GM21723 (cell line): ENCODE measurements around the gene SETD1B.
A peak's percentile ranks its signal among the peaks of the same experiment; 100 is the strongest.
"Not testable (repeated sequence)": the region's sequence is repeated elsewhere in the genome, so short reads cannot be mapped to it uniquely, and the experiment has no call there.

Experiments
- ATAC-seq: cut with Tn5 transposase; IDR thresholded peaks from one replicate; pipeline ENCODE4 v1.9.1; 2021; ENCODE audit warnings: mild to moderate bottlenecking, moderate library complexity; ENCODE audit not compliant: unreplicated experiment

SETD1B gene

DNA sequence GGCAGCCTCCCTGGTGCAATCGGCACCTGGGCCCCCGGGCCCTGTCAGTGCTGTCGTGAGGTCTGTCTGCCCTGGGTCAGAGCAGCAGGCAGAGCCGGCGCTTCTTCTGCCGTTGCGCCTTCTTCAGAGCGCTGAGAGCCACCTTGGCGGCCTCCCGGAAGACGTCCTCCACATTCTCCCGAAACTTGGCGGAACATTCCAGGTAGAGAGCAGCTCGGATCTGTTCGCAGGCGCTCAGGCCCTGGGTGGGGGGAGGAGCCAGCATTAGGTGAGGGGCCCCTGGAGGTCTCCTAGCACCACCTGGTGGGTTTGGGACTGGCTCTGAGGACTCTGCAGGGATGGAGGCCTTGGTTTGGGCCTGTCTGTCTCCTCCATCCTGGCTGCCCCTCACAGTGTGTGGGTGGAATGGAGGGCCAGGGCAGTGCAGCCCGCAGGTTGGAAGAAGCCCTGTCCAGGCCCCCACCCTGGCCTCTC, 24.4 kb upstream of the SETD1B start:
- ATAC-seq = no peak

DNA sequence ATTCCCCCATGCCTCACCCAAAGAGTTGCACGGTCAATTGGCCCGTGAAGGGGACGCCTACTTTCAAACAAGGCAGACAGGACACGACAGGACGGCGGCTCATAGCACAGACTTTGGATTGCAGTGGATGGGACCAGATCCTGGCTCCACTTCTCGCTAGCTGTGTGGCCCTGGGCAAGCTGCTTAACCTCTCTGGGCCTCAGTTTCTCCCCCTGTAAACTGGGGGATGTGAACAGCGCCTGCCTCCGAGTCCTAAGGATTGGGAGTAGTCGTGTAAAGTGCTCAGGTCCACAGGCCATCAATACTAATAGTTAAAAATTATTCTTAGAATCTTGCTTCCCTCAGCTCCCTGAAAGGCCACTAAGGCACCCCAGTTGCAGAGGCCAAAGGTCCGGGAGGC, 23.4 kb upstream of the SETD1B start:
- ATAC-seq = no peak

DNA sequence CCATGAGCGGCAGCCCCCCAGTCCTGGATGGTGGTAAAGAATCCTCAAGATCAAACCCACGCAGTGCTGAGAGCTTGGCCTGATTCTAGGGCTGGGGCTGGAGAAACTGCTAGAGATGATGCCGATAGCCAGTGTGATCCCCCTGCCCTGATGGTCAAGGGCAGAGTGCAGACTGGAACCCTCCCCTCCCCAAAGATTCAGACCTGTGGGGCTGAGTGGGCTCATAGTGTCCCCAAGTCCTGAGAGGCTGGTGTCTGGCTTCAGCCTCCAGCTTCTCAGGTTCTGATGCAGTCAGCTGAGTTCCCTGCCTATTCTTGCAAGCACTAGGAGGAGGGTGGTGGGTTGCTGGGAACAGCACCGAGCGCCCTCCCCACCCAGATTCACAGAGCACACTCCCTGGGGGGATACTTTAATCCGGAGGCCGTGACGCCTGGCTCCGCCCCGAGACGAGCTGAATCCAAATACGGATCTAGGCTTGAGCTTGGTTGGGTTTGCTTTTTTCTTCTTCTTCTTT, 22.3 kb upstream of the SETD1B start:
- ATAC-seq = peak; percentile 22

DNA sequence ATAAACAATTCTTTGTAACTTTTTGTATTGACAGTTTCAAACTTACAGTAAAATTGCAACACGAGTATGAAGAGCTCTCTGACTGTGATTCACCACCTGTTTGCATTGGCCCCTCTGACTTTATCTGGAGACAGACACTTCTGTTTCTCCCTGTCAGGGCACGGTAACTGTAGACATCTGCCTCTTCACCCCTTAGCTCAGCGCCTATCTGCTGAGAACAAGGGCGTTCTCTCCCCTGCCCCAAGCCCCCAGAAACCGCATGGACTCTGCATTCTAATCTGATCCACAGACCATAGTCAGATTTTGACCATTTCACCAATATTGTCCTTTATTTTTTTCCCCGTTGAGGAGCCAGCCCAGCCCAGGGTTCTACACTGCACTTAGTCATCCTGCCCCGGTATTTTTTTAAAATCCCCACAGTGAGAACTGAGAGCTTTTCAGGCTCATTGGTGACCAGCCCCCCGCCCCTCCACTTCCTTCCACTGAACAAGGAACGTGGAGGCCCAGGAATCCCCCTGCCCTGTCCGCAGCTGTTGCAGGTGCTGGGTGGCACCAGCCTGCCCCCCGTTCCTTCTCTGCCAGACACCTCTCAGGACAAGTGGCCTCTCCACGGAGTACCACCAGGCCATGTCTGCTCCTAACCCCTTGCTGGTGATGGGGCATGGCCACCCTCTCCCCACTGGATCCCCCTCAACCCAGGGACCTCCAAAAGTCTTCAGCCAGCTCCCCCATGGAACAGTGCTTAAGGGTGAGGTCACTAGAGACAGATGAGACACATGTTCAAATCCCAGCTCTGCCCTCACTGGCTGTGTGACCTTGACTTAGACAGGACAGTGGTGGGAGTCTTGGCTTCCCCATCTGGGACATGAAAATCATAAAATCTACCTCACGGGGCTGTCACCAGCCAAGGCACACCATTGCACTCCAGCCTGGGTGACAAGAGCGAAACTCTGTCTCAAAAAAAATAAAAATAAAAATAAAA, 21.5 kb upstream of the SETD1B start:
- ATAC-seq = peak; percentile 49

DNA sequence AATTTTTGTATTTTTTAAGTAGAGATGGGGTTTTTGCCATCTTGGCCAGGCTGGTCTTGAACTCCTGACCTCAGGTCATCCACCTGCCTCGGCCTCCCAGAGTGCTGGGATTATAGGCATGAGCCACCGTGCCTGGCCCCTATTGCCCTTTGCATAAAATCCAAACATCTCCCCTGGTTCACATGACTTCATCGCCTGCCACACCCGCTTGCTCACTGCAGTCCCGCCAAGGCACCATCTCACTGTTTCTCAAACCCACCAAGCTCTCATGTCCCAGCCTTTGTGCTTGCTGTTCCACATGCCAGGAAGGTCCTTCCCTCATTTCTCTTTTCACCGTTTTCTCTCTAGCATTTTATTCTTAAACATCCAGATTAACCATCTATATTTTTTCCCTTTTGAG, 20.0 kb upstream of the SETD1B start:
- no peak for ATAC-seq

DNA sequence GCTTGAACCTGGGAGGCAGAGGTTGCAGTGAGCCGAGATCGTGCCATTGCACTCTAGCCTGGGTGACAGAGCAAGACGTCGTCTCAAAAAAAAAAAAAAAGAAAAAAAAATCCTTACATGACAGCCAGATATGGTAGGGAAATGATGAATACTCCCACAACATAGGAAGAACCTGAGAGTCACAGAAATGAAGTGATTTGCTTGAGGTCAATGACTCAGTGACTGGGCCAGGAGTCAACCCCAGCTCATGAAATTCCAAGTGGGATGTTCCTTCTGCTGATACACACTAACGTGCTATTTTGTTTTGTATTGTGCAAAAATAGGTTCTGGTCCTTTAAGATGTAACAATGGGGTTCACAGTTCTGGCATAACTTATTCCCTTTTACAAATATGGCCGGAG, 19.3 kb upstream of the SETD1B start:
- no peak for ATAC-seq

DNA sequence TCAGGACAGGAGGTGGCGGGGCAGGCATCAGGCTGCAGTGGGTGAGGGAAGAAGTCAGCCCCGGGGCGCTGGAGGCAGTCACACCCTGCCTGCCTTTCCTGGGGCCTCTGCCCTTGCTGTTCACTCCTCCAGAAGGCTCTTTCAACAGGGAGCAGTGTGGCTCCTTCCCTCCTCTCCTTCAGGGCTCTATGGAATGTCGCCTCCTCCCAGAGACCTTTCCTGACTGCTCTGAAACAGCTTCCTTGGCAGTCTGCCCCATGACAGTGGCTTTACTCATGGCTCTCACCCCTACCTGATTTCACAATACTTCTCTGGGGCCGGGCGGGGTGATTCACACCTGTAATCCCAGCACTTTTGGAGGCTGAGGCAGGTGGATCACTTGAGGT, 17.4 kb upstream of the SETD1B start:
- ATAC-seq = no peak

DNA sequence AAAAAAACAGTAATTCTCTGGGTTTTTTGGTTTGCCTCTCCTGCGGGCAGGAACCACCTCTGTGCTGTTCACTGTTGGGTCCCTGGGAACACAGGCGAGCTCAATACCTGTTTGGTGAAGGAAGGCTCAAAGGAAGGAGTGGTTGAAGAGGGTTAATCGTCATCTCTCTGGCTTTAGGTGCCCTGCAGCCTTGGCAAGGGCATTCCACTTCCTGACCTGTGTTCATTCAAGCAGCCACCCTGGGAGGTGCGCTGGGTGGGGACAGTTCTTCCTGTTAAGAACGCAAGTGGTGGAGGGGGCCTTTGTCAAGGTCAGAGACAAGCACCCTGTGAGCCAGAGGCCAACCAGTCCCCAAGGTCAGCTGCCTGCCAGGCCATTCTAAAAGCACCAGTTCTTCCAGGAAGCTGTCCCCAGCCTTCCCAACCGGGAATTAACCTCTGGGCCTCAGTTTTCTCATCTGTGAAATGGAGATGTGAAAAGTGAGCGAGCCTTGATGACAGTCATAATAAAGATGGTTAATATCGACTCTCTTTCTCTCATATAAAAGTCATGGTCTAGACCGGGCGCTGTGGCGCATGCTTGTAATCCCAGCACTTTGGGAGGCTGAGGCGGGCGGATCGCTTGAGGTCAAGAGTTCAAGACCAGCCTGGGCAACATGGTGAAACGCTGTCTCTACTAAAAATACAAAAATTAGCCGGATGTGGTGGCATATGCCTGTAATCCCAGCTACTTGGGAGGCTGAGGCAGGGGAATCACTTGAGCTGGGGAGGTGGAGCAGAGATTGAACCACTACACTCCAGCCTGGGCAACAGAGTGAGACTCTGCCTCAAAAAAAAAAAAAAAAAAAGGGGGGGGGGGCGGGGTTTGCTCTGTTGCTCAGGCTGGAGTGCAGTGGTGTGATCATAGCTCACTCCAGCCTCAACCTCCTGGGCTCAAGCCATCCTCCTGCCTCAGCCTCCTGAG, 16.5 kb upstream of the SETD1B start:
- ATAC-seq = no peak

DNA sequence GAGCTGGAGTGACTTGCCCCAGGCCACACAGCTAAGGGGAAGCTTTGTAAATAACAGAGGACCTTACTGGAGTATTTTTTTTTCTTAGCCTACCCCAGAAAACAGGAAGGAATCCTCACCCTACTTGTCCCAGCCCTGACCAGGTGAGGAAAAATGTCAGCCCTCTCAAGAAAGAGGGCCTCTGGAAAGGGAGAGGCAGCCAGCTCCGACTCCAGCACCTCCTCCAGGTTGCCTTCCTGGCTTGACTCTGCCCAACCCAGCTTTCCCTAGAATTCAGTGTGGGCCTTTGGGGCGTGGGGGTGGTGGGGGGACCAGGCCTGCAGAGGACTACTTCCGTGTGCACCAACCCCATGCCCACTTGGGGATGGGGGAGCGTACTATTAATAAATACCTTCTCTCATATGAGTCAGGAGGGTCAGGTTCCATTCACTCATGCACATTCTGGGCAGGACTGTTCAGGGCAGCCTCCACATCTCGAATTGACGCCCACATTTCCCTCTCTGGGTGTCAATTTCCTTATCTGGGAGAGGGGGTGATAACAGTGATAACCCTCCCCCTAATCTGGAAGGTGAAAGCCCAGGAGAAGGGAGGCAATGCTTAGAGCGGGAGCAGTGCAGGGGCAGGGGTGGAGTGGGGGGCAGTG, 15.5 kb upstream of the SETD1B start:
- ATAC-seq = no peak

DNA sequence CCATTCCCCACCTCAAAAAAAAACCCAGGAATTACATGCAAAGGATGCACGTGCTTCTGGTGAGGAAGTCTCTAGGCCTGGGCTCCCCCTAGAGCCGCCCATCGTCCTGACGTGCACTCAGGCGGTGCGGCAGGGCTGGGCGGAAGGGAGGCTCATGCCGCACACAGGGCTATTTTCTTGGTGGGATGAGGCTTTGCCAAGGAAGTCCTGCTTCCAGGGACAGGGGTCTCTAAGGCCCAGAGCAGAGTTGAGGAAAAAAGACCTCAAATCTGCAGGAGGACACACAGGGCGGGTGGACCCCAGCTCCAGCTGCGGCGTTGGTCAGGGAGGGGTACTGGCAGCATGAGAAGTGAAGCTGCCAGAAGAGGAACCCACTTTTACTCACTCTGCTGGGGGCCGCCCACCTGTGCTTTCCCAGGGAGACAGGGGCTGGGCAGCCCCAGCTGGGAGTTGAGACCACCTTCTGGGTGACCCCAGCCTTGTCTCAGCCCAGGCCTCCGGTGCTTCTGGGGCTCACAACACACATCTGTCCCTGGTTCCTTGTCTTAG, 14.5 kb upstream of the SETD1B start:
- no peak for ATAC-seq

DNA sequence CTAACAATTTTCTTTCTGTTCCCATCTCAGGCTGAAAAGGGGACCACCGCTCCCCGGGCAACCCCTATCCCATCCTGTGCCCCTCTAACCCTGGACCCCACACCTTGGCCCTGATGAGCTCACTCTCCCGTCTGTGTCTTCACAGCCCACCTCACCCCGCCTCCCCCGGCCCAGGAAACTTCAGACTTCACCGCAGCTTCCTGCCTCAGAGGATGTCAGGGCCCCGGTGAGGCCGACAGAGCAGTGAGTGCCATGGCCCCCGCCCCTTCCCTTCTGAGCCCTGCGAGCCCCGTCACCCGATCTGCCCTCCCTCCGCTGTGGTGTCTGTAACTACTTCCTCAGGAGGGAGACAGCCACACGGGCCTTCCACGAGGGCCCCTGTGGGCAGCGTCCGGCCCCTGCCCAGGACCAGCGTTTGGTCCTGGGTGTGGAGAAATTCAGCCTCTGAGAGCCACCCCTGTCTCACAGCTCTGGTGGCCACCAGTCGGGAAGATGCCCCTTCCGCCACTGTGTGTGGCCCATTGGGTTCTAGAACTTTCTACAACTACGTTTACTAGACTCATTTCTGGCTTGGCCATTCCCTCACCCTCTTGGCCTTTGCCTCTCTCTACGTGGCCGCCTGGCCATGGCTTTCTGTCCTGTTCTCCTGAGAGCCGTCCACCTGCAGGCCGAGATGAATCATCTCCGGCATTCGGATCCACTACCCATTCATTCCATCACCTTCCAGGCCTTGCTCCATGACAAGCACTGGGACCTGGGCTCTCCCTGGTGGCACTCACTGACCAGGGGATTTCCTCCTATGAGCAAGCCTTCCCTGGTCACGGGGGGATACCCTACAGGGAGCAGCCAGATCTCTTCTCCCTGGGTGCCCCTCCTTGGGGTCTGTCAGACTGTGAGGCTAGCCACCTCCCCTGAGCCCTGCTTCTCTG, 13.7 kb upstream of the SETD1B start:
- ATAC-seq = peak; percentile 27

DNA sequence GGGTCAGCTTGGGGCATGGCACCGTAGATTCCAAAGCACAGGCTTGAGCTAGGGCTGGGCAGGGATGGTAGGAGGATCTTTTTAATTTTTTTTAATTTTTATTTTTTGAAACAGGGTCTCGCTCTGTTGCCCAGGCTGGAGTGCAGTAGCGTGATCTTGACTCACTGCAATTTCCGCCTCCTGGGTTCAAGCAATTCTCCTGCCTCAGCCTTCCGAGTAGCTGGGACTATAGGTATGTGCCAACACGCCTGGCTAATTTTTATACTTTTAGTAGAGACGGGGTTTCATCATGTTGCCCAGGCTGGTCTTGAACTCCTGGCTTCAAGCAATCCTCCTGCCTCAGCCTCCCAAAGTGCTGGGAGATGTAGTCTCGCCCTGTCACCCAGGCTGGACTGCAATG, 13.0 kb upstream of the SETD1B start:
- not testable (repeated sequence) for ATAC-seq

DNA sequence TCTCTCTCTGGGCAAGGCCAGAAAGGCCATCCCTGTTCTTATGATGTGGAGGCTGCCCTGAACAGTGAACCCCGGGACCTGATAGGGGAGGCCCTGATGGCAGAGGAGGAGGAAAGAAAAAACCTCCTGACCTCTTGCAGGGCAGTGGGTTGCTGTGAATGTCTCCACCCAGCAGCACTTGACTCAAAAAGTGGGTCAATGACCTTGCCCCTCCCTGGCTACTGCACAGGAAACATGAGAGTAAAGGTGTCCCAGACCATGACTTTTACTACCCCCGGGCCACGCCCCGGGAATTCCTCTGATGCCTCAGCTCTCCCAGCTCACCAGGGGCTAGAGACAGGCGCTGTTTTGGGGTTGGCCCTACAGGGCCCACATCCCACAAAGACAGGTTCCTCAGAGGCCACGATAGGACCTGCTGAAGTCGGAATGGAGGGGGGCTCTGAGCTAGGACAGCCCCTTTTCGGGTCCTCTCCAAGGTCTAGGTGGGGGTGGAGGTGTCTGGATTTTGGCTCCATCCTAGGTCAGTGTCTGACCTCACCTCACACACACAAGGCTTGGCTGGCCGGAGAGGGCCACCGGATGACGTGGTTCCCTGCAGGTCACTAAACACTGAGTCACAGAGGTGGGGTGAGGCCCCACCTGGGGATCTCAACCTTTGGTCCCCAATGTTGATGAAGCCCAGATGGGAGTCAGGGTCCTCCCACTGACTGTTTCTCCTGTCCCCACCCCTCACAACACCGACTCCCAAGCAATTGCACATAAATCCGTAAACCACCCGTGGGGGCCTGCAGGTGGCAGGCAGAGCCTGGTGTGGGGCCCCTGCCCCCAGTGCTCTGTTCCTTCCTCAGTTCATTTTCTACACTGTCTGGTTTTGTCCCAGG, 11.9 kb upstream of the SETD1B start:
- ATAC-seq = no peak

DNA sequence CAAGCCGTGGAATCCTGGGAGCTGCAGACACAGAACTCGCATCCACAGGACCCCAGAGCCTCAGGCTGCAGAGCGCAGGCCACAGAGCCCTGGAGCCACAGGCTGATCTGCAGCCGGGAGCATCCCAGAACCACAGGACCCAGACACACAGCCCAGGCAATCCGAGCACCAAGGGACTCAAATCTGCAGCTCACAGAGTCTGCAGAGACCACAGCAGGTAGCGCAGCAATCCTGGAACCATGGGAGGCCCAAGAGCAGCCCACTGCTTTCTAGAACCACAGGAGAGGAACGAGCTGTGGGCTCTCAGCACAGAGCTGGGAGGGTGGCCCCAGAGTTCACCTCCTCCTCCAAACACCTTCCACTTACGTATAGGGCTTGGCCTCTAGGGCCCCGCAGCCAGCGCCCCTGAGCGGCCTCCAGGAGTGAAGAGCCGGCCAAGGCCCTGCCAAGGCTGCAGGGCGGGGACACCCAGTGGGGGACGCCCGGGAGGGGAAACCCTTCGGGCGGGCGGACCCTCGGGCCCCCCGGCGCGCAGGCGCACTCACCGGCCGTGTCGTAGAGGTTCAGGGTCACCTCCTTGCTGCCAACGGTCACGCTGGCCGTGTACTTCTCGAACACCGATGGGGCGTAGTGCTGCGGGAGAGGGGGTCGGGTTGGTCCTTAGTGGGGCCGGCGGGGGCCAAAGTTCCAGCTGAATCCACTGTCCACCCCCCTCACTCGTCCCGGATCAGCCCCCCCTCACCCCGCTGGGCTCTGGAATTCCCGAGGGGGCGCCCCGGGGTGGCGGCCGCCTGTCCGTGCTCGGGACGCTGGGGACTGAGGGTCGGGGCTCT, 11.0 kb upstream of the SETD1B start:
- peak; percentile 16 for ATAC-seq

DNA sequence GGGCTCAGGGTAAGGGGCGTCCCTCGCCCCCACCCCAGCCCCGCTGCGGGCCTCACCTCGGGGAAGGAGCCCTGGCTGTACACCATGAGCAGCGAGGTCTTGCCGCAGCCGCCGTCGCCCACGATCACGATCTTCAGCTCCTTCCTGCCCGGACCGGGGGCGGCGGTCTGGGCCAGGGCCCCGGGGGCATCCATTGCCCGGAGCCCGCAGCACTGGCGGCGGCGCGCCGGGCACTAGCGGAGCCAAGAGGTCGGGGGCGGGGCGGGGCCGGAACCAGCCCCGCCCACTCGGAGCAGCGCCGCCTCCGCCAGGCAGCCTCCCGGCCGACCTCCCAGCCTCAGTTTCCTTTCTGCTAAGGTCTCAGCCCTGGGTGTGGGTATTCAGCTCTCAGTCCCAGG, 10.4 kb upstream of the SETD1B start, which contains the start of gene RHOF:
TSS of gene RHOF (minus strand) at position 249 of the 398 bp plus-strand sequence. CDS start at position 194, 55 bp downstream.
- peak; percentile 23 for ATAC-seq

DNA sequence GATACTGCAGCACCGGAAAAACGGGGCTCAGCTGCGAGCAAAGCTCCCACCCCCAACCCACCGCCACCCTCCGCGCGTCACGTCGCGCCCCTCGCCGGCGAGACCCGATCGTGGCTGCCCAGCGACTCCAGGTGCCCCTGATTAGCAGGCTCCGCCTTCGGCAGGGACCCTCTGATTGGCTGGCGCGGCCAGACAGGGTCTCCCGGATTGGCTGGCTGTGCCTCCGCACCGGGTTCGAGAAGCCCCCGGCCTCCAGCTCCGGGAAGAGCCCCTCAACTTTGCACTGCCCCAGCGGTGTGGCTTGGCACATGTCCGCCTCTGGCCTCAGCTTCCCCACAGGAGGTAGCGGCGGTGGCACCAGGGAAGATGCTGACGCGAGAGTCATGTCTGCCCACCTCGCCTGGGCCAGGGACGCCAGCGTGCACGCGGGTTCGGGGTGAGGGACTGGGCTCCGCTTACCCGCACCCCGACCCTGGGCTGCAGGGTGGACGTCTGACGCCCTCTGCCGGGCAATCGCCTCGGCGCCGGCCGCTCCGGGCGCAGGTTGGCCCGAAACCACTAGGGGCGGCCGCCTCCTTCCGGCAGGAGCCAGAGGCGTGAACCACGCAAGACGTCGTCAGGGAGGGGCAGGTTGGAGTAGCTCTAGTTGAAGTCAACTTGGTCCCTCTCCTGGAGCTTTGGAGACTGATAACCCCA, 9.8 kb upstream of the SETD1B start:
- ATAC-seq = peak; percentile 42

DNA sequence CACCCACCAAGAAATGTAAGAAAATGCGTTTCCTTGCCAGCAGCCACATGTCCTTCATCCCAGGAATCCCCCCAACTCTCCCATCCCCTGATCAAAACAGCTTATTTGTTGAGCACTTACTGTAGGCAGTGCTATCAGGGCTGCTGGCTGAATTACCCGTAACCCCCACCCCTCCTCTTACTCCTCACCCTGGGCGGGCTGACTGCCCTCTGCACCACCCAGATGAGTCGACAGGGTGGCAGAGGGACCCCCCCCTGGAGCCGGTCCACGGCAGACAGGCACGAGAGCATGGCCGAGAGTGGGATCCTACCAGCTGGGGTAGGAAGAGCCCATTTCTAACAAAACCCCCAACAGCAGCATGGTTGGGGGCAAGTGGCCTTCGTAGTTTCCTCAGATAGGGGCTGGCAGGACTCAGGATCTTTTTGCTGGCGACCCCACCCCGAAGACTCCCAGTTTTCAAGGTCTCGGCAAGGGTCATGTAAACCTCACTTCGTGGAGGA, 9.2 kb upstream of the SETD1B start:
- ATAC-seq = peak; percentile 2
